GM23248 (cell line): ENCODE measurements around the gene OR6S1.

Experiments
- EZH2 ChIP-seq: fragments of 200-600 bp; sonication (generic); IDR thresholded peaks from 2 replicates; pipeline ENCODE4 v1.6.1; 2018; ENCODE audit warnings: antibody characterized with exemption, mild to moderate bottlenecking; ENCODE audit not compliant: insufficient read depth, poor library complexity, severe bottlenecking
- EZH2phosphoT487 ChIP-seq: fragments of 200-600 bp; sonication (generic); IDR thresholded peaks from 2 replicates; pipeline ENCODE4 v1.6.1; 2018; ENCODE audit warnings: antibody characterized with exemption, moderate library complexity, mild to moderate bottlenecking, low read depth; ENCODE audit not compliant: insufficient read depth

DNA sequence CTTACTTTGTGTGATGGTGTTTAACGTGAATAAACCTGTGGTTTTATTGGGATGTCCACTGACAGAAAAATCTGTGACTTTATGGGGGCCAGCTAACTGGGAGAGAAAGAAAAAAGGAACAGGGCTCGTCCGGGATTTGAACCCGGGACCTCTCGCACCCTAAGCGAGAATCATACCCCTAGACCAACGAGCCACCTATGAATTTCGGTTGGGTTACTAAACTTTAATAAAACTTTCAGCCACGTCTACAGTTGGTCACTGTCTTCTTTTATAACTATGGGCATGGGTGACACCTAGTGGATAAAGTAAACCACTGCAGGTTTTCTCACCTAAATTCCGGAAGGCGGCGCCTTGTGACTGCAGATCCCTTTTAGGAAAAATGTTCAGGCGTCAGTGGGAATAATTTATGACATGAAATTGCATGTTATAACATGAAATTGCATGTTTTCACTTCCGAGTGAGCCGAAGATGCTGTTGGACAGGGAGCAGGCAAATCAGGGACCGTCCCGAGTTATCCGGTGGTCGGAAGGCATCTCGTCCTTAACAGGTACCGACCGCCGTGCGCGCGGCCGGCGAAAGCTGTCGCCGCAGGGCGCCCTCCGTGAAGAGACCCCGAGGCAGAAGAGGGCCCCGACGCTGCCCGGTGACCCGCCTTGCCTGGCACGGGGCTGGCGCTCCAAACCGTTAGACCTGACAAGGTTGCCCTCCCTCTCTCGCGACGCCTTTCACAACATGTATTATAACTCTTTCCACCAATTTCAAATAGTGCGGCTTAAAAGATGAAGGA is 32.1 kb downstream of the OR6S1 start:
- TF ChIP-seq EZH2, result no peak
- no peak for TF ChIP-seq EZH2phosphoT487
